Measurements from ENCODE around the gene NNAT. TPM values are rescaled to one million over a fixed set of nuclear protein-coding genes. Genes with fewer than 3 reads are reported as not detected.

The NNAT gene
- total and polyA plus RNA-seq, 2 donors (not counting 1 experiment from before 2014, with no cell fraction given) = 0.74 to 0.83 TPM

DNA sequence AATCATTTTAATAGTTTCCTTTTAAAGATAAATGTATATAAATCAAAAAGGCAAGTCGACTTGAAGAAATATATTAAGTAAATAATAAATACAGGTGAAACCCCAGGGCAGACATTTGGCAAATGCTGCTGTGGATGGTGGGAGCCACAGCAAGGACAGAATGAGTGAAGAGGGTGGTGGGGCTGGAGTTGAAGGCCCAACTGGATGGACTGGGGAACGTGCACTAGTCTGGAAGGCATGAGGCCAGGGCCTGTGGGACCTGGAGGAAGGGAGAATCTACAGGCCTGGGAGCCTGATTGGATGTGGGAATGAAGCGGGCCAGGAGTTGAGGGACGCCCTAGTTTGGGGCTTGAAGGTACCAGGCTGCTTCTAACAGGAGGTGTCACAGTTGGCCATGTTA is 37.3 kb downstream of the NNAT start:
- Histone ChIP-seq H2AFZ (ENCODE audit: low read length) (no peak overlapping the region), H3K4me1 (ENCODE audit: control insufficient read depth, extremely low read depth, insufficient read depth, low read length) (no peaks in the 10 kb centered on the region), H3K4me2 (ENCODE audit: extremely low read depth, insufficient read depth, low read length) (no peak overlapping the region), H3K9ac (ENCODE audit: insufficient read depth, low read length) (no peak overlapping the region), H3K79me2 (ENCODE audit: control insufficient read depth, insufficient read depth, low read length) (no peaks in the 10 kb centered on the region), H3K4me3 (replicated peaks in 1 of 4; ENCODE audit: control extremely low read depth in 1 of 4, insufficient read depth in 1 of 4, low read depth in 3 of 4, low read length in 4 of 4) (no peak overlapping the region), H3K27me3 (ENCODE audit: control insufficient read depth, insufficient read depth, low read length) (no peaks in the 10 kb centered on the region), H4K20me1 (ENCODE audit: control insufficient read depth, extremely low read depth, insufficient read depth, low read length) (no peaks in the 10 kb centered on the region), H3K36me3 (ENCODE audit: control insufficient read depth, insufficient read depth, low read length) (no peaks in the 10 kb centered on the region), H3K27ac (ENCODE audit: insufficient read depth, low read length) (no peak overlapping the region), H3K9me3 (ENCODE audit: control insufficient read depth, insufficient read depth, low read depth, low read length) (no peaks in the 10 kb centered on the region)
- TF ChIP-seq, protein P1, sequence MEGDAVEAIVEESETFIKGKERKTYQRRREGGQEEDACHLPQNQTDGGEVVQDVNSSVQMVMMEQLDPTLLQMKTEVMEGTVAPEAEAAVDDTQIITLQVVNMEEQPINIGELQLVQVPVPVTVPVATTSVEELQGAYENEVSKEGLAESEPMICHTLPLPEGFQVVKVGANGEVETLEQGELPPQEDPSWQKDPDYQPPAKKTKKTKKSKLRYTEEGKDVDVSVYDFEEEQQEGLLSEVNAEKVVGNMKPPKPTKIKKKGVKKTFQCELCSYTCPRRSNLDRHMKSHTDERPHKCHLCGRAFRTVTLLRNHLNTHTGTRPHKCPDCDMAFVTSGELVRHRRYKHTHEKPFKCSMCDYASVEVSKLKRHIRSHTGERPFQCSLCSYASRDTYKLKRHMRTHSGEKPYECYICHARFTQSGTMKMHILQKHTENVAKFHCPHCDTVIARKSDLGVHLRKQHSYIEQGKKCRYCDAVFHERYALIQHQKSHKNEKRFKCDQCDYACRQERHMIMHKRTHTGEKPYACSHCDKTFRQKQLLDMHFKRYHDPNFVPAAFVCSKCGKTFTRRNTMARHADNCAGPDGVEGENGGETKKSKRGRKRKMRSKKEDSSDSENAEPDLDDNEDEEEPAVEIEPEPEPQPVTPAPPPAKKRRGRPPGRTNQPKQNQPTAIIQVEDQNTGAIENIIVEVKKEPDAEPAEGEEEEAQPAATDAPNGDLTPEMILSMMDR (conservative IDR thresholded peaks at IDR 0.05 in 1 of 2, IDR thresholded peaks at IDR 0.05 in 1 of 2; ENCODE audit: low read depth in 1 of 2, low read length in 2 of 2) = no peak
- TF ChIP-seq EZH2 (IDR thresholded peaks at IDR 0.05; ENCODE audit: low read length, missing control alignments) = no peak
- no peak for DNase-seq (ENCODE audit: low read depth in 2 of 2)

DNA sequence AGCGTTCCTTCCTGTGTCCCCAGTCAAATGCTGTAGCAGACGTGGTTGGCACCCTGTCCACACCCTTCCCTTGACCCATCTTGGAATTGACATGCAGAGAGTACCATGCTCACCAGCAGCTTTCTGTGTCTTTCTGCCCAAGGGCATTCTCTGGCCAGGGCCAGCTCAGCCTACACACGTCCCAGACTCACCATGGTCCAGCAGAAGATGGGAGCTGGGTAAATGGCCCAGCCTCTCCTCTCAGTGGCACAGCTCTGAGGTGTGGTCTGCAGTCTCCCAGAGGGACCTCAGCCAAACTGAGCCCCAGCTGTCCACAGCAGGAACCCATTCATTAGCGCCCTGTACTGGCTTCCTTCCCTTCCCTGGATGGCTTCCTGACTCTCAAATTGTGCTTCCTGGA is 37.7 kb downstream of the NNAT start:
- H3K79me2 ChIP-seq (ENCODE audit: control insufficient read depth, insufficient read depth, low read length) = no peaks in the 10 kb centered on the region
- no peaks in the 10 kb centered on the region for H4K20me1 ChIP-seq (ENCODE audit: control insufficient read depth, extremely low read depth, insufficient read depth, low read length)
- no peaks in the 10 kb centered on the region for H3K36me3 ChIP-seq (ENCODE audit: control insufficient read depth, insufficient read depth, low read length)
- H3K9ac ChIP-seq (ENCODE audit: insufficient read depth, low read length) = no peak overlapping the region
- no peak overlapping the region for H3K4me2 ChIP-seq (ENCODE audit: extremely low read depth, insufficient read depth, low read length)
- H3K9me3 ChIP-seq (ENCODE audit: control insufficient read depth, insufficient read depth, low read depth, low read length) = no peaks in the 10 kb centered on the region
- no peak overlapping the region for H2AFZ ChIP-seq (ENCODE audit: low read length)
- TF ChIP-seq, protein P1 (conservative IDR thresholded peaks at IDR 0.05 in 1 of 2, IDR thresholded peaks at IDR 0.05 in 1 of 2; ENCODE audit: low read depth in 1 of 2, low read length in 2 of 2) = no peak
- no peak for TF ChIP-seq EZH2 (IDR thresholded peaks at IDR 0.05; ENCODE audit: low read length, missing control alignments)
- H3K27ac ChIP-seq (ENCODE audit: insufficient read depth, low read length) = no peak overlapping the region
- DNase-seq (ENCODE audit: low read depth in 2 of 2) = no peak
- H3K4me1 ChIP-seq (ENCODE audit: control insufficient read depth, extremely low read depth, insufficient read depth, low read length) = no peaks in the 10 kb centered on the region
- no peak overlapping the region for H3K4me3 ChIP-seq (replicated peaks in 1 of 4; ENCODE audit: control extremely low read depth in 1 of 4, insufficient read depth in 1 of 4, low read depth in 3 of 4, low read length in 4 of 4)
- no peaks in the 10 kb centered on the region for H3K27me3 ChIP-seq (ENCODE audit: control insufficient read depth, insufficient read depth, low read length)

DNA sequence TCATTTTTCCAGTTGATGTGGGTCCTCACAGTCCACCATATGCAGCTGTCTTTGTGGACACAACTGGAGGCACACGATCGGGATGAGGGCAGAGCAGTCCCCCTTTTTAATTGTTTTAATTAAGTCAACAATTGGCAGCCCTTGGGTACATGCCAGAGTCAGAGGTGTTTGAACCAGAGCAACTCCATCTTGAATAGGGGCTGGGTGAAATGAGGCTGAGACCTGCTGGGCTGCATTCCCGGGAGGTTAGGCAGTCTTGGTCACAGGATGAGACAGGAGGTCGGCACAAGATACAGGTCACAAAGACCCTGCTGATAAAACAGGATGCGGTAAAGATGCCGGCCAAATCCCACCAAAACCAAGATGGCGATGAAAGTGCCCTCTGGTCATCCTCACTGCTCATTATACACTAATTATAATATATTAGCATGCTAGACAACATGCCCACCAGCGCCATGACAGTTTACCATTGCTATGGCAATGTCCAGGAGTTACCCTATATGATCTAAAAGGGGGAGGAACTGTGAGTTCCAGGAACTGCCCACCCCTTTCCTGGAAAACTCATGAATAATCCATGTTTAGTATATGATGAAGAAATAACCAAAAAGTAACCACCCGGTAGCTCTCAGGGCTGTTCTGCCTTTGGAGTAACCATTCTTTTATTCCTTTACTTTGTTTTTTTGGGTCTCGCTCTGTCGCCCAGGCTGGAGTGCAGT is 38.4 kb downstream of the NNAT start:
- Histone ChIP-seq H4K20me1 (ENCODE audit: control insufficient read depth, extremely low read depth, insufficient read depth, low read length) (no peaks in the 10 kb centered on the region), H2AFZ (ENCODE audit: low read length) (no peak overlapping the region), H3K4me3 (replicated peaks in 1 of 4; ENCODE audit: control extremely low read depth in 1 of 4, insufficient read depth in 1 of 4, low read depth in 3 of 4, low read length in 4 of 4) (no peak overlapping the region), H3K27me3 (ENCODE audit: control insufficient read depth, insufficient read depth, low read length) (no peaks in the 10 kb centered on the region), H3K4me2 (ENCODE audit: extremely low read depth, insufficient read depth, low read length) (no peak overlapping the region), H3K4me1 (ENCODE audit: control insufficient read depth, extremely low read depth, insufficient read depth, low read length) (no peaks in the 10 kb centered on the region), H3K27ac (ENCODE audit: insufficient read depth, low read length) (no peak overlapping the region), H3K79me2 (ENCODE audit: control insufficient read depth, insufficient read depth, low read length) (no peaks in the 10 kb centered on the region), H3K9me3 (ENCODE audit: control insufficient read depth, insufficient read depth, low read depth, low read length) (no peaks in the 10 kb centered on the region), H3K9ac (ENCODE audit: insufficient read depth, low read length) (no peak overlapping the region), H3K36me3 (ENCODE audit: control insufficient read depth, insufficient read depth, low read length) (no peaks in the 10 kb centered on the region)
- TF ChIP-seq, protein P1 (conservative IDR thresholded peaks at IDR 0.05 in 1 of 2, IDR thresholded peaks at IDR 0.05 in 1 of 2; ENCODE audit: low read depth in 1 of 2, low read length in 2 of 2) = no peak
- TF ChIP-seq EZH2 (IDR thresholded peaks at IDR 0.05; ENCODE audit: low read length, missing control alignments) = no peak
- no peak for DNase-seq (ENCODE audit: low read depth in 2 of 2)

Measured in fibroblast of lung (primary cell).